Raji (cell line): ENCODE results near the gene HSD17B1.
"Not testable (repeated sequence)": the region's sequence is repeated elsewhere in the genome, so short reads cannot be mapped to it uniquely, and the experiment has no call there.

Source experiments
- POLR2A ChIP-seq: IDR thresholded peaks from 2 replicates; pipeline ENCODE4 v1.6.1; 2011; ENCODE audit warnings: low read depth, low read length, control low read depth; ENCODE audit not compliant: insufficient read depth

Gene HSD17B1, protein sequence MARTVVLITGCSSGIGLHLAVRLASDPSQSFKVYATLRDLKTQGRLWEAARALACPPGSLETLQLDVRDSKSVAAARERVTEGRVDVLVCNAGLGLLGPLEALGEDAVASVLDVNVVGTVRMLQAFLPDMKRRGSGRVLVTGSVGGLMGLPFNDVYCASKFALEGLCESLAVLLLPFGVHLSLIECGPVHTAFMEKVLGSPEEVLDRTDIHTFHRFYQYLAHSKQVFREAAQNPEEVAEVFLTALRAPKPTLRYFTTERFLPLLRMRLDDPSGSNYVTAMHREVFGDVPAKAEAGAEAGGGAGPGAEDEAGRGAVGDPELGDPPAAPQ

DNA sequence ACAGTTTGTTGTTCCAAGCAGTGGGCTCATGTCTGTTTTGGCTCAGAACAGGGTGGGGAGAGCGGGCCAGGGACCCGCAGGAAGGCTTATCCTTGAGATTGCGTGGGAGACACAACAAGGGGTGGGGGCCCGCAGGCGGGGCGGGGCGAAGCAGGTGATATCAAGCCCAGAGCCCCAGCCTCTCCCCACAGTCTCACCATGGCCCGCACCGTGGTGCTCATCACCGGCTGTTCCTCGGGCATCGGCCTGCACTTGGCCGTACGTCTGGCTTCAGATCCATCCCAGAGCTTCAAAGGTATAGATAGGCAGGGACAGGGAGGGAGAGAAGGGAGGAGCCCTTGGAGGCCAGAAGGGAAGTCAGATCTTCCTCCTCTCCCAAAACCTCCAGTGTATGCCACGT, at the start of gene HSD17B1:
Gene HSD17B1 (plus strand): TSS at position 188 of the 400 bp plus-strand sequence. CDS start 11 bp downstream, at position 199.
- not testable (repeated sequence) for TF ChIP-seq POLR2A

DNA sequence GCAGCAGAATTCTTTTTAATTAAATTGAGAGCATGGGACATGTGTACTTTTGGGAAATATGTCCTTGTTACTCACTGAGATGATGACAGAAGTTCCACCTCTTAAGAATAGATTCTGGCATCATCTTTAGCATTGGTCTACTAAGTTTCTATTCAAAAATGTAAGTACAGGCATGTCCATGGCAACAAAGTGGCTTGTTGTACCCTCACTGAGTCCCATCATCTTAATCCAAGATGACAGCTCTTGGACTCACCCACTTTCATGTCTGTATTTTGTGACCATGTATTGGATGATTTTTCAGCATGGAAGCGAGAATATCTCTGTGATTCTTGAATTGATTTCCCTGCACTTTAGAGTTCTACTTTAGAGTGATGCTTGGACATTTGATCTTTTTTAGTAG, 49.8 kb upstream of the HSD17B1 start:
- TF ChIP-seq POLR2A: no peak

DNA sequence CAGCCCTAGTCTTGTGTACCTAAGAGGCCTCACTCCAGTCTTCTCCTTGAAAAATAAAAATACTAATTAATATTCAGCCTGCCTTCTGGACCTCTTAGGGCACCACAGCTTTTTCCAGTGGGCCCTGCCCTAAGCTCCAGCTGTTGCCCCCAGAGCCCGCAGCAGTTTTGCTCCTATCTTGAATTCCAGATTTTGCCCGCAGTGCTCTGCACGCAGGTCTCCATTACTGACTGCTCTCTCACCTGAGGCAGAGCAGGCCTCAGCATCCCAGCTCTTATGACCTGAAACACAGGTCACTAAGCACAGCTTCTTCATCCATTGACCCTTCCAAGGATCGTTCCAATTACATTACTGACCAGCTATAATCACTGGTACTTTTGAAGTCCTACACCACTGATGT, 45.1 kb upstream of the HSD17B1 start:
- TF ChIP-seq POLR2A: no peak

DNA sequence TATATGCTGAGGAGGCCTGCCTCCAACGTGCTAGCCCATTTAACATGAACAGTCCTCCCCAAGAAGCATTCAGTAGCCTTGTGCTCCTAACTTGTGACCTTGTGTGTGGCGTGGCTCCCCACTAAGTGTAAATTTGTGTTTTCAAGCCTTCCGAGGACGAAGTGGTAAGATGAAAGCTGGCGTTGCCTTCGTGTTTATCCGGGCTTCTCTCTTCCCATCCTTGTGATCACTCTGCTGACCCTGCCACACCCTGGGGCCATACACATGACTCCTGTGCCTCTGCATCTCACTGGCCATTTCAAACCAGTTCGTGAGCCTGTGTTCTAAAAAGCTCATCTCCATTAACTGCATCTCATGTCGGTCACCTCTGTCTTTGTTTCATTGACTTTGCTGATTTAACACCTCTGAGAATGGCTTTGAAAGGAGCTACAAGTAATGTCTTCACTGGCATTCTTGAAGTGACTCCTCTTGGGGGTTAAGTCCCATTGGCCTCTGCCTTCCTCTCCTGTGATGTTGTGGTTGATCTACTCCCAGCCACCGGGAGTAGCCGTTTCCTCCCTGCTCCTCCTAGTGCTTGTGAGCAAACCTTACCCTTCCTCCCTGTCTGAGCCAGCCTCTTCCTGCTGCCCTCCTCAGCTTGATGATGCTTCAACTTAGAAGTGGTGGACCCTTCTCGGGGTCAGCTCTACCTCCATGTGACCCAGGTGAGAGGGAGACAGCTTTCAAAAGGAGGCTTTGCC, 44.1 kb upstream of the HSD17B1 start:
- TF ChIP-seq POLR2A: no peak

DNA sequence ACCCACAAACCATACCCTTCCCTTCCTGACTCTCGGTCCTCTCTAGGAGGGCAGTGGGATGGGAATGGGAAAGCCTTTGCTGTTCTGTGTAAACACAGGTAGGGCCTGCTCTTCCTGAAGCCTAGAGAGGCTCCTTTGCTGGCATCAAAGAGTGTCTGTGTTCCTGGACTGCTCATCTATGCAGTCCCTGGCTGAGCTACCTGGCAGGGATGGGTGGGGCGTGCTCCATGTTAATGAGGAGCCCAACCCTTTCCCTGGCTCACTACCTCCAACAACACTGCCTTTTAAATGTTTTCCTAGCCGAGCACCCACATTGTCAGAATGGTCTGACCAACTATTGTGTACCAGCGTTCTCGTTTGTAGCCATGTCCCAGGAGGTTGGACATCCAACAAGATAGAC, 43.3 kb upstream of the HSD17B1 start:
- no peak for TF ChIP-seq POLR2A

DNA sequence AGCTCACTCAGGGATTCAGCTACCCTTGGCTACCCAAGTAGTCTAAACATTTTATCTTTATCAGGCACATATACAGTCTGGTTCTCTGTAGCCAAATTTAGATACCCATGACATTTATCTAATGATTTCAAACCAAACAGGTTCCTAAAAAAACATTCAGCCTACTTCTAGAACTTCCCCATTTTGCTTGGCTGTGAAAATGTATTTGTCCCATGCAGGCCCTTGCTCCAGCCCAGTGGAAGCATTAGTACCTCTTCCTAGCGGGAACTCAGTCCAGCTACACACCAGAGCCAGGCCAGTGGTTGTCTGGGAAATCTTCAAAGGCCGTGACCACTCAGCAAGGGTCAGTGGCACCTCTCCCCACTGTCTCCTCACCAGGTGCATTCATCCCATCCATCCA, 42.9 kb upstream of the HSD17B1 start:
- TF ChIP-seq POLR2A: no peak

DNA sequence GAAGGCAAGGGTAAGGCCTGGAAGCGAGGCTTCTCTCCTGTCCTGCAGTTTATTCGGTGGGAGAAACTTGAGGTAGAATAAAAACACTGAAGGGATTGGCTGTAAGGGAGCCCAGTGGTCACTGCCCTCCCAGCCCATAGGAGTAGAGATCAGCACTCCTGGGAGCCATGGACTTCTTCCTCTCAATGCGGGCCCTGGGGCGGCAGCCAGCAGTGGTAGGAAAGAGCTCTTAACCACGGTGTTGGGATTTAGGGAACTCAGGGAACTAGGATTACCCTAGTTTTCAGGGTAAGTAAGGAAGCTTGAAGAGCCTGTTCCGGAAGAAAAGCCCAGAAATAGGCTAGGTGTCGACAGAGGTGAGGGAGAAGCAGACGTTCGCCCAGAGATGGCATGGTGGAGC, 40.5 kb upstream of the HSD17B1 start:
- TF ChIP-seq POLR2A: no peak

DNA sequence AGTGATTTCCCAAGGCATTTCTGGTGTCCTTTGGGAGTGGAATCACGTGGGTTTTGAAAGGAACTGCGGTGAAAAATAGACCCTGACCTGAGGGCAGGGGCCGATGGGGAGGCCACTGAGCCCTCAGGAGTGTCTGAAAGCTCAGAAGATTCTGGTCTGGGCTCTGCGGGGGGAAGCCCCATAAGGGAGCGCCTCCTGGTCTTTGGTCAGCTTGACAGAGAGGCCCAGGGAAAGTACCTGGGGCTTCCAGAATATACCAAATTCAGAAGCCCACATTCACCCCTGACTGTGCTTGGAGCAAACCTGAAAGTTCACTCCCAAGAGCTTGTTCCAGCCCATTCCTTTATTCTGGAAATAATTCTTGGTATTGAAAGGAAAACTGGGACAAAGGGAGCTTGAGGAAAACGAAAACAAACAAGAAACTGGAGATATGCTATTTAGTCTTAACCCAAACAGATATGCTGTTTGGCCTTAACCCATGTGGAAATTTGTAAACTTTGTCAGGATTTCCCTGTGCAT, 39.9 kb upstream of the HSD17B1 start:
- TF ChIP-seq POLR2A: no peak

DNA sequence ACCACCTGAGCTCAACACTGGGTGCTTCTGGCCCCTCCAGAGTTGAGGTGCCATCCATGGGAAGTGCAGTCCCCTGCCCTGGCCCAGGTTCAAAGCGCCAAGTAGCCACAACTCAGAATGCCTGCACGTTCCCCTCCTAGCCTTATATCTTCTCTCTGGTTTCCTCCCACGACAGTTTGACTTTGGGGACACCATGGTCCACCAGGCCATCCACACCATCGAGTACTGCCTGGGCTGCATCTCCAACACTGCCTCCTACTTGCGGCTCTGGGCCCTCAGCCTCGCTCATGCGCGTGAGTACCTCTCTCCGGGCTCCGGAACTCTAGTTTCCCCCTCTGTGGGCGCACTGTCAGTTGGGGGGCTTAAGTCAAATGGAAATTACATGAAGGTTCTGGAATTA, 39.0 kb upstream of the HSD17B1 start:
- TF ChIP-seq POLR2A: no peak

DNA sequence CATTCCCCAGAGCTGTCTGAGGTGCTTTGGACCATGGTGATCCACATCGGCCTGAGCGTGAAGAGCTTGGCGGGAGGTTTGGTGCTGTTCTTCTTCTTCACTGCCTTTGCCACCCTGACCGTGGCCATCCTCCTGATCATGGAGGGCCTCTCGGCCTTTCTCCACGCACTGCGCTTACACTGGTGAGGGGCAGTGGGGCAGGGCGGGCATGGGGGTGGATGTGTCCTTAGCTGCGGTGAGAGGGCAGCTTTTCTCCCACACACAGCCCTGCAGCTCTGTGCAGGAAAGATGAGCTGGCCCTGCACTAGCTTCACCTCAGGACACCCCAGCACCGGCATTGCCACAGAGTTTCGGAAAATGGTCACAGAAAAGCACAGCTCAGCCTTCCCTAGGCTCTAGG, 38.4 kb upstream of the HSD17B1 start:
- no peak for TF ChIP-seq POLR2A

DNA sequence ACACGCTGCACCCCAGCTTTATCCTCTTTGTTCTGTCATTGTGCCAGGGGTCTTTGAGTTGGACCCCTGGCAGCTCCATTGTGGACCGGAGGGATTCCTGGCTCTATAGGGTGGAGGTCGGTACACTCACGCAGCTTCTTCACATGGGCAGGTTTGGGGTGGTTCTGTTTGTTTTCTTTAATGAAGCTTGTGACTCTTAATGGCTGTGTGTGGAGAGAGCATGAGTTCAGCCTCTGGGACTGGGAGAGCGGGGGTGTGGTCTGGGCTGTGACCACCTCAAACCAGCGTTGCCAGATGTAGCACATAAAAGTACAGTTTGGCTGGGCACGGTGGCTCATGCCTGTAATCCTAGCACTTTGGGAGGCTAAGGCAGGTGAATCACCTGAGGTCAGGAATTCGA, 37.9 kb upstream of the HSD17B1 start:
- TF ChIP-seq POLR2A: no peak

DNA sequence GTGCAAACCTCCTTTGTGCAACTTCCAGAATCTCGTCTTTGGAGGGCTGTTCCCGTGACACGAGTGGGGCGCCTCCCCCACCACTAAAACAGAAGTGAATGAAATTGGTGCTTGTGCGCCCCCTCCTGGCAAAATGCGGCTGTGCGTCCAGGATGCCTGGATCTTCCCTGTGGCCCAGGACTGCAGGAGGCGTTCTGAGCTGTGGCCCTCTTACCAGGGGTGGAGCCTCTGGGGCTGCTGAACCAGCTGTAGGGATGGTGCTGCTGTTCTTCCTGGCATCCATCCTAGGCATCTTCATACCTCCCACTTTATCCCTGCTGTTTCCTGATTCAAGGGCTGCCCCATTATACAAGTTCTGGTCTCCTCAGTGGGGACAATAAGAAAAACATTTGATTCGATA, 35.2 kb upstream of the HSD17B1 start:
- TF ChIP-seq POLR2A: no peak

DNA sequence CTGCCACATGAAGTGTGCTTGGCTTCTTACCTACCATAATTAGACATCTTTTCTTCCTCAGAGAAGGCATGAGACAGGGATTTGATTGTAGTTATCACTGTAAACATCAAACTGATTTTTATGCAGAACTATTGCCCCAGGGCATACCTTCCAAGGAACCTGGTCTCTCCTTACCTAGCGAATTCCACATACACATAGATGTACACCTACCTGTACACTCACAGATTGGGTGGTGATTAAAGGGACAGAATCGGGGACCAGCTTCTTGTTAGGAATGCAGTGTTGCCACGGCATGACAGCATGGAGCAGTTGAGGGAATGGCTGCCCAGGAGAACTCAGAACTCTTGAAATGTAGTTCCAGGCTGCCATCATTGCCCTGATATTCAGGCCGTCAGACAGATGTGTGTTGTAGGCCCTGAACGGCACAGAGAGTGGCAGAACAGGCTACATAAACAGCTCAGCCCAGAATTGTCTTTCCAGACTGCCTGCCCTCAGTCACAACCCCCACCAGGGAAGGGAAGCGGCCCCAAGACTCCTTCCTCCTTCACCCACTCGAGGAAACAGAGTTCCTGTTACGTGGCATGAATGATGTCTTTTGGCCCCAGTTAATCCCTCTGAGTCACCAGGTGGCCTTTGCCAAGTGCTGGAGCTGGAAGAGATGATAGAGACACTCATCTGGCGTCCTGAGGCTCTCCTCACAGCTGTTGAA, 34.5 kb upstream of the HSD17B1 start:
- no peak for TF ChIP-seq POLR2A

DNA sequence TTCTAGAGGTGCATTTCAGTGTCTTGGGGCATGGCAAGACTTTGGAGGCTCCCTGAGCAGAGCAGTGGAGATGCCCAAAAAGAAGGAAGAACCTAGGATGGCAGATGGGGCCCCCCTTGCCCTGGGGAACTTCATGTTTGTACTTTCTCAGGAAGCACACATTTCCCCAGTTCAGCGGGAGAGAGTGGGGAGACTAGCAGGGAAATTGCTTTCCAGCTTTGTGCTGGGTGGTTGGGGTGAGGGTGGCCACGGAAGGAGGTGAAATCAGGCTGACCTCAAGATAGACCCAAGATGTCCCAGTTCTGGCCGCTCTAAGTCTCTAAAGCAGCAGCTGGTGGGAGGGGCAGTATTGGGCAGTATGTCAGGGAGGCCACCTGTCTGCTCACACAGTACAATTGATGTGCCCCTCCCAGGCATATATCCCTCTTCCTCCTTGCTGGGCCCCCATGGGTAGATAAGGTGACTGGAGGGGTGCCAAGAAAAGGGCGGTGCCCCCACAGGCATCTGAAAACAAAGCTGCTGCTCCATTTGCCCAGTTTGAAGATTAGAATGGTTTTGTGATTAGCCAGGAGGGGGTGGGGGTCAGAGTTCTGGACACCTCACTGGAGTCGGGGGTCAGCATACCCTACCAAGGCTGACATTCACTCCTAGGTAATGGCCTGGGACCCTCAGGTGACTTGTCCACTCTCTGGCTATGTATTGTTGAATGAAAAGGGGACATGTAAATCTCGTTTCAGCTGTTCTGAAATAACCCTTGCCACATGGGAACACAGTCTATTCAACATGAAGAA, 33.8 kb upstream of the HSD17B1 start:
- TF ChIP-seq POLR2A: no peak
